ENCODE data around the gene EOGT. TPM values are rescaled to one million over a fixed set of nuclear protein-coding genes. Genes with fewer than 3 reads are reported as not detected.

EOGT gene
- total RNA-seq, 1 experiment from 2014 or later = 20.1 TPM

- TF ChIP-seq ELF1 (IDR thresholded peaks at IDR 0.05; ENCODE audit: borderline replicate concordance, low read depth) (no peak), ZNF274 (IDR thresholded peaks at IDR 0.05; ENCODE audit: low read depth, low read length) (no peak), FOSL1 (IDR thresholded peaks at IDR 0.05; ENCODE audit: low read depth) (no peak), RAD21 (IDR thresholded peaks at IDR 0.05; ENCODE audit: low read depth) (no peak), CEBPB (IDR thresholded peaks at IDR 0.05; ENCODE audit: low read depth) (no peak), ZFX (IDR thresholded peaks at IDR 0.05) (no peak), YY1 (IDR thresholded peaks at IDR 0.05; ENCODE audit: extremely low read depth, insufficient replicate concordance, low read depth, low read length) (no peak), EGR1 (IDR thresholded peaks at IDR 0.05; ENCODE audit: low read depth) (no peak), ATF3 (IDR thresholded peaks at IDR 0.05) (no peak), SIN3A (IDR thresholded peaks at IDR 0.05; ENCODE audit: low read depth) (no peak)
- TF ChIP-seq, protein P1, sequence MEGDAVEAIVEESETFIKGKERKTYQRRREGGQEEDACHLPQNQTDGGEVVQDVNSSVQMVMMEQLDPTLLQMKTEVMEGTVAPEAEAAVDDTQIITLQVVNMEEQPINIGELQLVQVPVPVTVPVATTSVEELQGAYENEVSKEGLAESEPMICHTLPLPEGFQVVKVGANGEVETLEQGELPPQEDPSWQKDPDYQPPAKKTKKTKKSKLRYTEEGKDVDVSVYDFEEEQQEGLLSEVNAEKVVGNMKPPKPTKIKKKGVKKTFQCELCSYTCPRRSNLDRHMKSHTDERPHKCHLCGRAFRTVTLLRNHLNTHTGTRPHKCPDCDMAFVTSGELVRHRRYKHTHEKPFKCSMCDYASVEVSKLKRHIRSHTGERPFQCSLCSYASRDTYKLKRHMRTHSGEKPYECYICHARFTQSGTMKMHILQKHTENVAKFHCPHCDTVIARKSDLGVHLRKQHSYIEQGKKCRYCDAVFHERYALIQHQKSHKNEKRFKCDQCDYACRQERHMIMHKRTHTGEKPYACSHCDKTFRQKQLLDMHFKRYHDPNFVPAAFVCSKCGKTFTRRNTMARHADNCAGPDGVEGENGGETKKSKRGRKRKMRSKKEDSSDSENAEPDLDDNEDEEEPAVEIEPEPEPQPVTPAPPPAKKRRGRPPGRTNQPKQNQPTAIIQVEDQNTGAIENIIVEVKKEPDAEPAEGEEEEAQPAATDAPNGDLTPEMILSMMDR (IDR thresholded peaks at IDR 0.05 in 2 of 3, conservative IDR thresholded peaks at IDR 0.05 in 1 of 3; ENCODE audit: borderline replicate concordance in 1 of 3, insufficient read depth in 1 of 3, low read depth in 2 of 3, low read length in 2 of 3) = no peak
- TF ChIP-seq, protein P2, sequence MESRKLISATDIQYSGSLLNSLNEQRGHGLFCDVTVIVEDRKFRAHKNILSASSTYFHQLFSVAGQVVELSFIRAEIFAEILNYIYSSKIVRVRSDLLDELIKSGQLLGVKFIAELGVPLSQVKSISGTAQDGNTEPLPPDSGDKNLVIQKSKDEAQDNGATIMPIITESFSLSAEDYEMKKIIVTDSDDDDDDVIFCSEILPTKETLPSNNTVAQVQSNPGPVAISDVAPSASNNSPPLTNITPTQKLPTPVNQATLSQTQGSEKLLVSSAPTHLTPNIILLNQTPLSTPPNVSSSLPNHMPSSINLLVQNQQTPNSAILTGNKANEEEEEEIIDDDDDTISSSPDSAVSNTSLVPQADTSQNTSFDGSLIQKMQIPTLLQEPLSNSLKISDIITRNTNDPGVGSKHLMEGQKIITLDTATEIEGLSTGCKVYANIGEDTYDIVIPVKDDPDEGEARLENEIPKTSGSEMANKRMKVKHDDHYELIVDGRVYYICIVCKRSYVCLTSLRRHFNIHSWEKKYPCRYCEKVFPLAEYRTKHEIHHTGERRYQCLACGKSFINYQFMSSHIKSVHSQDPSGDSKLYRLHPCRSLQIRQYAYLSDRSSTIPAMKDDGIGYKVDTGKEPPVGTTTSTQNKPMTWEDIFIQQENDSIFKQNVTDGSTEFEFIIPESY (IDR thresholded peaks at IDR 0.05; ENCODE audit: extremely low read depth, insufficient replicate concordance, low read length) = no peak
- RAD21 ChIA-PET (ENCODE audit: low non-redundant PET in 1 of 2, low total read pairs in 2 of 2, uncharacterized antibody in 2 of 2, unreplicated experiment in 2 of 2) = no interaction called here
- Histone ChIP-seq H3K9me3 (ENCODE audit: control insufficient read depth in 1 of 2, insufficient read depth in 1 of 2, low read depth in 1 of 2, low read length in 2 of 2) (no peaks in the 10 kb centered on the region), H3K9me2 (ENCODE audit: insufficient read depth) (no peaks in the 10 kb centered on the region), H3K27me3 (ENCODE audit: insufficient read depth, low read length) (no peaks in the 10 kb centered on the region), H4K20me1 (ENCODE audit: insufficient read depth) (no peaks in the 10 kb centered on the region), H3K36me3 (ENCODE audit: control insufficient read depth in 1 of 2, insufficient read depth in 2 of 2, low read length in 2 of 2) (peaks cover 2 to 17% of the 10 kb centered on the region in 2 experiments; a peak in 2 of 4 replicates), H3K9ac (ENCODE audit: low read length) (no peak overlapping the region), H3K4me2 (ENCODE audit: low read length) (no peak overlapping the region), H2AFZ (ENCODE audit: low read depth, low read length, poor library complexity, severe bottlenecking) (no peak overlapping the region), H3K27ac (ENCODE audit: low read depth, low read length) (no peak overlapping the region), H3K4me1 (ENCODE audit: control insufficient read depth in 1 of 2, insufficient read depth in 2 of 2, low read length in 2 of 2) (peaks cover 4 to 18% of the 10 kb centered on the region in 2 experiments), H3K4me3 (replicated peaks in 1 of 2; ENCODE audit: low read depth in 1 of 2, low read length in 2 of 2) (no peak overlapping the region), H3K79me2 (ENCODE audit: insufficient read depth, low read length) (no peaks in the 10 kb centered on the region)
- POLR2A ChIA-PET = no interaction called here
- BruUV-seq (replicated peaks) = no TSS peak
- DNase-seq (ENCODE audit: low read depth, low spot score) (no peak), ATAC-seq (no peak)
- CTCF ChIA-PET = no interaction called here
- intact Hi-C loops (cut with micrococcal nuclease) = loop anchor here (5.0 kb wide), 1 partner anchor 43 kb away; the partner anchor contains the start of gene TMF1
These were observed 3.7 kb downstream of the EOGT start for GRCh38 chr3:69009559-69010410.

Measured in HCT116 (cell line).